Smooth muscle cell of the coronary artery (primary cell): Measurements from ENCODE around the gene UBD. TPM values are rescaled to one million over a fixed set of nuclear protein-coding genes. Genes with fewer than 3 reads are reported as not detected.

Experiments used
- total RNA-seq: library from RNA; depleted of rRNA; stranded (reverse); fragments of >200 nt; gene quantifications from 2 replicates; pipeline ENCODE4 v1.2.3, GENCODE V29; 2014; ENCODE audit warnings: low replicate concordance

Gene UBD
- not detected in 2 replicates for total RNA-seq

DNA sequence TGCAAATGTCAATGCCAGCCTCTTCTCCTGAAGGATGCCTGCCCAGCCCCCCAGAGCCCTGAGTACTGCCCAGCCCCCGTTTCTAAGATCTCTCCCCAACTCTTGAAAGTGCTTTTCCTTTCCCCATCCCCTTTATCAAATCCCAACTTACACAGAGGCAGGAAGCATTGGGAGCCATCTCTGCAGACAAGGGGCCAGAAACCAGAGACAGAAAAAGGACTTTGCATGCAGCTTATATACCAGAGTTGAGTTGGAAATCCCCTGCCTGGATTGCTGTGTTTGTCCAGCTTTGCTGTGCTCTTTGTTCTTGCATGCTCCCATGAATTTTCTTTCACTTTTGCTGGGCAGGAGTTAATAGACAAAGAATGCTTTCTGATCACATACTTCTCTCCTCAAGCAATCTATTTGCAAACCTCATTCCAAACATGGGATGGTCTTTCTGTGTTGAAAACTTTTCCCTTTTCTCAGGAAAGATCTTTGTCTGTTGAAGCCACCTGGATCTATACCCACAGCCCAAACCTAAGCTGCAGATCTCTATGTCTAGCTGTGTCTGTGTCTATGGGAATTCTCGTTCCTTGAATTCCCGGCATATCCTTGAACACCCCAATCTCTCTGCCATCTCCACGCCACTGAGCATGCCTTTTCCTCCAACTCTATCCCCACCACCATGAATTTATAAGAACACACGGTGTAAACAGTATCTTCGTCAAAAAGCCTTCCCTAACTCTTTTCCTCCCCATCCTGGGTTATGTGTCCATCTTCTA lies at the start of gene UBD:
TSS of gene UBD (minus strand) at position 209 of the 764 bp plus-strand sequence. CDS start at position 178, 31 bp downstream.

DNA sequence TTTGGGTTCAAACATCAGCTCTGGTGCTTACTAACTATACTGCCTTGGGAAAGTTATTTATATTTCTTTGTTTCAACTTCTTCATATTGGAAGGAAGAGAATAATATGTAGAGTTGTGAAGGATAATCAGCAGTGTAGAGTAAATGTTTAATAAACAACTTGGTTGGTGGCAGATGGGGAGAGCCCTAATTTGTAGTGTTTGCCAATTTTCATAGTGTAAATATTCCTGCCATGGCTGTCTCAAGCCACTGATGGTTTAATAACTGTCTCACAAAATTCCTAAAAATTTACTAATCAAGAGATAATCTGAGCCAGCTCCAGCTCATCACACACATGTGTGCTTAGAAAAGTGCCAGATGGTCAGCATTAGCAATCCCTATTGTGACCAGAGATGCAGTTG lies 25.3 kb upstream of the UBD start, which contains the start of gene OR2H2:
TSS of gene OR2H2 (plus strand) at position 301 of the 400 bp plus-strand sequence. CDS start 2,824 bp downstream, outside the sequence.

Other genes with a start within 250 kb of the UBD start
- gene OR5V1, start 190.9 kb downstream of the UBD start, total RNA-seq, result not detected in 2 replicates
- gene OR12D3, start 184.4 kb downstream of the UBD start, total RNA-seq, result not detected in 2 replicates
- not detected in 2 replicates for gene OR12D2, start 164.1 kb downstream of the UBD start, total RNA-seq
- gene OR12D1, start 144.8 kb downstream of the UBD start, total RNA-seq, result not detected in 2 replicates
- not detected in 2 replicates for gene OR10C1, start 120.4 kb downstream of the UBD start, total RNA-seq
- not detected in 2 replicates for gene OR11A1, start 102.7 kb downstream of the UBD start, total RNA-seq
- not detected in 2 replicates for gene OR2H1, start 102.6 kb downstream of the UBD start, total RNA-seq
- gene MAS1L, start 71.8 kb downstream of the UBD start, total RNA-seq, result not detected in 2 replicates
- not detected in 2 replicates for gene OR2H2, start 25.4 kb upstream of the UBD start, total RNA-seq
- gene GABBR1, start 73.5 kb upstream of the UBD start, total RNA-seq, result 7.3 and 8.8 TPM in 2 replicates
- not detected in 2 replicates for gene MOG, start 97.4 kb upstream of the UBD start, total RNA-seq
- gene ZFP57, start 121.4 kb upstream of the UBD start, total RNA-seq, result 0.82 TPM in 1 of 2 replicates, not detected in the other
- gene HLA-F, start 163.7 kb upstream of the UBD start, total RNA-seq, result 10.2 and 19.8 TPM in 2 replicates